Measurements from ENCODE around the gene TNNI3K. TPM values are rescaled to one million over a fixed set of nuclear protein-coding genes. Genes with fewer than 3 reads are reported as not detected.

The TNNI3K gene
- total RNA-seq, 1 experiment from 2014 or later, result 0.49 TPM

GRCh38 chr1:74223453-74223852 is 11.7 kb upstream of the TNNI3K start (continued):
- TF ChIP-seq SP1 (IDR thresholded peaks at IDR 0.05; ENCODE audit: low read depth) (no peak), CBX3 (IDR thresholded peaks at IDR 0.05; ENCODE audit: low read depth) (no peak), EGR1 (IDR thresholded peaks at IDR 0.05; ENCODE audit: low read depth) (no peak), ZNF274 (IDR thresholded peaks at IDR 0.05; ENCODE audit: low read depth, low read length) (no peak), REST (IDR thresholded peaks at IDR 0.05; ENCODE audit: low read depth) (no peak), SIN3A (IDR thresholded peaks at IDR 0.05; ENCODE audit: low read depth) (no peak), CTCF (IDR thresholded peaks at IDR 0.05 in 2 of 3, conservative IDR thresholded peaks at IDR 0.05 in 1 of 3; ENCODE audit: borderline replicate concordance in 1 of 3, insufficient read depth in 1 of 3, low read depth in 2 of 3, low read length in 2 of 3) (no peak)

GRCh38 chr1:74236440-74236839 is 1.3 kb downstream of the TNNI3K start:
- Histone ChIP-seq H3K4me2 (ENCODE audit: low read length) (no peak overlapping the region), H3K79me2 (ENCODE audit: insufficient read depth, low read length) (no peaks in the 10 kb centered on the region), H3K36me3 (ENCODE audit: control insufficient read depth in 1 of 2, insufficient read depth in 2 of 2, low read length in 2 of 2) (no peaks in the 10 kb centered on the region), H3K27me3 (ENCODE audit: insufficient read depth, low read length) (no peaks in the 10 kb centered on the region; the same call in 1 of the 2 replicates), H3K27ac (ENCODE audit: low read depth, low read length) (no peak overlapping the region), H3K9ac (ENCODE audit: low read length) (no peak overlapping the region), H3K4me3 (replicated peaks in 1 of 2; ENCODE audit: low read depth in 1 of 2, low read length in 2 of 2) (no peak overlapping the region), H4K20me1 (ENCODE audit: insufficient read depth) (no peaks in the 10 kb centered on the region), H3K9me2 (ENCODE audit: insufficient read depth) (no peaks in the 10 kb centered on the region), H3K4me1 (ENCODE audit: control insufficient read depth in 1 of 2, insufficient read depth in 2 of 2, low read length in 2 of 2) (no peaks in the 10 kb centered on the region), H3K9me3 (ENCODE audit: control insufficient read depth in 1 of 2, insufficient read depth in 1 of 2, low read depth in 1 of 2, low read length in 2 of 2) (no peaks in the 10 kb centered on the region), H2AFZ (ENCODE audit: low read depth, low read length, poor library complexity, severe bottlenecking) (no peak overlapping the region)
- ChIA-PET CTCF (no interaction called here), POLR2A (no interaction called here), RAD21 (ENCODE audit: low non-redundant PET in 1 of 2, low total read pairs in 2 of 2, uncharacterized antibody in 2 of 2, unreplicated experiment in 2 of 2) (no interaction called here)
- BruUV-seq (replicated peaks), result no TSS peak
- TF ChIP-seq CBX3 (IDR thresholded peaks at IDR 0.05; ENCODE audit: low read depth) (no peak), ELF1 (IDR thresholded peaks at IDR 0.05; ENCODE audit: borderline replicate concordance, low read depth) (no peak), ZBTB33 (IDR thresholded peaks at IDR 0.05; ENCODE audit: extremely low read depth, insufficient replicate concordance, low read length) (no peak), SP1 (IDR thresholded peaks at IDR 0.05; ENCODE audit: low read depth) (no peak), SIN3A (IDR thresholded peaks at IDR 0.05; ENCODE audit: low read depth) (no peak), SRF (IDR thresholded peaks at IDR 0.05; ENCODE audit: low read depth) (no peak), JUND (IDR thresholded peaks at IDR 0.05) (no peak), EZH2phosphoT487 (IDR thresholded peaks at IDR 0.05; ENCODE audit: borderline replicate concordance) (no peak), RAD21 (IDR thresholded peaks at IDR 0.05; ENCODE audit: low read depth) (no peak), POLR2A (IDR thresholded peaks at IDR 0.05; ENCODE audit: borderline replicate concordance, extremely low read depth, insufficient read depth, insufficient read length) (no peak), CEBPB (IDR thresholded peaks at IDR 0.05; ENCODE audit: low read depth) (no peak), YY1 (IDR thresholded peaks at IDR 0.05; ENCODE audit: extremely low read depth, insufficient replicate concordance, low read depth, low read length) (no peak), ZFX (IDR thresholded peaks at IDR 0.05) (no peak), POLR2AphosphoS5 (IDR thresholded peaks at IDR 0.05; ENCODE audit: low read depth, low read length) (no peak), MAX (IDR thresholded peaks at IDR 0.05) (no peak)
- DNase-seq (ENCODE audit: low read depth, low spot score), result no peak
- intact Hi-C loops (cut with micrococcal nuclease), result no loop called here
- no peak for ATAC-seq
